ENCODE results near the gene SMIM5. TPM values are rescaled to one million over a fixed set of nuclear protein-coding genes. Genes with fewer than 3 reads are reported as not detected.

The SMIM5 gene
- total RNA-seq, 1 experiment from 2014 or later: 0.24 TPM

DNA sequence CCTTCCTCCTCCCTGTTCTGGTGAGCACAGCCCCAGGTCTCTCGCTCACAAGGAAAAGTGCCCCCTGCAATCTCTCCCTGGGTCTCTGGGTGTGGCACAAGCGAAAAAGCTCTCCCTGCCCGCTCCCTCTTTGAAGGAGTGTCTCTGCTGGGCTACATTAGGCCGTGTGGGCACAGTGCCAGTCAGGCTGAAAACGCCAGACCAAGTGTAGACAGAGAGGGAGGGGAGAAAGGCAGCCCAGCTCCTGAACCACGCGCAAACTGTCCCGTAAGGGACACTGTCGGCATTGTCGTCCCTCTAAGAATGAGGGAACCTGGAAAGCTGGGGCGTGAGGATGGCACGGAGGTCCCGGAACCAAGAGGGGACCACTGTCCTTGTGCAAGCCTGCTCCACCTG, 3.9 kb downstream of the SMIM5 start:
- Mint-ChIP-seq H3K27ac (peak overlapping the region in 2 of 3 experiments; percentile 39 to 48; a peak in 3 of 7 replicates), H3K4me1 (peaks cover 17 to 27% of the 10 kb centered on the region in 2 experiments), H3K9me3 (no peaks in the 10 kb centered on the region), H3K27me3 (ENCODE audit: low read depth) (no peaks in the 10 kb centered on the region), H3K4me3 (no peak overlapping the region), H3K36me3 (ENCODE audit: insufficient read depth in 1 of 3, low read depth in 3 of 3) (peaks cover 0 to 4% (median 0%) of the 10 kb centered on the region in 3 experiments; a peak in 1 of 7 replicates)
- Histone ChIP-seq H3K9ac (ENCODE audit: extremely low read depth, insufficient read length, low read length) (no peak overlapping the region), H3K18ac (ENCODE audit: insufficient read length, low read depth, low read length) (no peak overlapping the region), H2BK12ac (ENCODE audit: insufficient read length, low read depth, low read length) (no peak overlapping the region), H3K79me2 (ENCODE audit: insufficient read depth, low read length) (no peaks in the 10 kb centered on the region), H3K23me2 (ENCODE audit: insufficient read length, low read depth, low read length, poor library complexity, severe bottlenecking) (no peaks in the 10 kb centered on the region), H4K20me1 (ENCODE audit: control insufficient read depth, insufficient read depth, insufficient read length) (no peaks in the 10 kb centered on the region), H3K4me2 (ENCODE audit: insufficient read depth, insufficient read length, low read length) (no peak overlapping the region), H2BK20ac (ENCODE audit: low read depth, low read length, poor library complexity, severe bottlenecking) (no peak overlapping the region), H2AFZ (ENCODE audit: low read length) (no peak overlapping the region), H4K8ac (replicated peaks; ENCODE audit: insufficient read length, low read depth, low read length) (no peak overlapping the region), H3K27me3 (ENCODE audit: insufficient read depth, low read length) (no peaks in the 10 kb centered on the region), H2BK120ac (ENCODE audit: low read depth, low read length, poor library complexity, severe bottlenecking) (no peak overlapping the region), H2BK5ac (ENCODE audit: insufficient read length, low read length) (no peak overlapping the region), H3K27ac (ENCODE audit: insufficient read length, low read depth, low read length) (no peak overlapping the region), H4K5ac (ENCODE audit: insufficient read length, low read depth, low read length) (no peak overlapping the region), H3K79me1 (ENCODE audit: insufficient read depth, low read depth, low read length, poor library complexity, severe bottlenecking) (no peaks in the 10 kb centered on the region), H3K14ac (ENCODE audit: insufficient read depth, low read length) (no peak overlapping the region), H3T11ph (ENCODE audit: low read length) (no peak overlapping the region), H2AK5ac (ENCODE audit: insufficient read length, low read length) (no peak overlapping the region), H3K4ac (ENCODE audit: low read depth, low read length) (no peak overlapping the region), H3K56ac (ENCODE audit: insufficient read length, low read depth, low read length) (no peak overlapping the region), H3K9me3 (ENCODE audit: control insufficient read depth, low read depth, low read length) (no peaks in the 10 kb centered on the region), H3K23ac (ENCODE audit: insufficient read length, low read depth, low read length) (no peak overlapping the region), H3K4me1 (ENCODE audit: insufficient read depth, low read length) (no peaks in the 10 kb centered on the region; the same call in 1 of the 2 replicates), H4K91ac (ENCODE audit: insufficient read length, low read depth, low read length) (no peak overlapping the region), H2BK15ac (ENCODE audit: low read depth, low read length) (no peak overlapping the region)
- no CpG with 5 or more reads among the region's 13 CpGs for WGBS (ENCODE audit: extremely low coverage, insufficient read length, low lambda C conversion rate)
- TF ChIP-seq, protein P1, sequence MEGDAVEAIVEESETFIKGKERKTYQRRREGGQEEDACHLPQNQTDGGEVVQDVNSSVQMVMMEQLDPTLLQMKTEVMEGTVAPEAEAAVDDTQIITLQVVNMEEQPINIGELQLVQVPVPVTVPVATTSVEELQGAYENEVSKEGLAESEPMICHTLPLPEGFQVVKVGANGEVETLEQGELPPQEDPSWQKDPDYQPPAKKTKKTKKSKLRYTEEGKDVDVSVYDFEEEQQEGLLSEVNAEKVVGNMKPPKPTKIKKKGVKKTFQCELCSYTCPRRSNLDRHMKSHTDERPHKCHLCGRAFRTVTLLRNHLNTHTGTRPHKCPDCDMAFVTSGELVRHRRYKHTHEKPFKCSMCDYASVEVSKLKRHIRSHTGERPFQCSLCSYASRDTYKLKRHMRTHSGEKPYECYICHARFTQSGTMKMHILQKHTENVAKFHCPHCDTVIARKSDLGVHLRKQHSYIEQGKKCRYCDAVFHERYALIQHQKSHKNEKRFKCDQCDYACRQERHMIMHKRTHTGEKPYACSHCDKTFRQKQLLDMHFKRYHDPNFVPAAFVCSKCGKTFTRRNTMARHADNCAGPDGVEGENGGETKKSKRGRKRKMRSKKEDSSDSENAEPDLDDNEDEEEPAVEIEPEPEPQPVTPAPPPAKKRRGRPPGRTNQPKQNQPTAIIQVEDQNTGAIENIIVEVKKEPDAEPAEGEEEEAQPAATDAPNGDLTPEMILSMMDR (conservative IDR thresholded peaks at IDR 0.05): no peak
- DNase-seq: no peak

Data from H9 (cell line).